ENCODE data around the gene GRAMD2B. TPM values are rescaled to one million over a fixed set of nuclear protein-coding genes. Genes with fewer than 3 reads are reported as not detected.
"Not testable (repeated sequence)": the region's sequence is repeated elsewhere in the genome, so short reads cannot be mapped to it uniquely, and the experiment has no call there.

The GRAMD2B gene
- total RNA-seq, 2 donors from 2014 or later, result 12.7 to 15.7 TPM

- Mint-ChIP-seq H3K27me3 (ENCODE audit: low read depth) (no peaks in the 10 kb centered on the region), H3K9me3 (peaks cover 3 to 6% of the 10 kb centered on the region in 2 donors), H3K4me3 (no peak overlapping the region), H3K27ac (no peak overlapping the region), H3K4me1 (ENCODE audit: low read depth) (no peaks in the 10 kb centered on the region), H3K36me3 (ENCODE audit: insufficient read depth in 2 of 2) (peaks cover 2 to 4% of the 10 kb centered on the region in 2 donors)
- DNase-seq (no peak), ATAC-seq (replicated peaks in 1 of 2) (no peak)
Measured at GRCh38 chr5:126395198-126395597, 28.0 kb upstream of the GRAMD2B start.

GRCh38 chr5:126395605-126396004 is 27.6 kb upstream of the GRAMD2B start:
- ATAC-seq (replicated peaks in 1 of 2), result no peak
- Mint-ChIP-seq H3K27ac (no peak overlapping the region), H3K27me3 (ENCODE audit: low read depth) (no peaks in the 10 kb centered on the region), H3K4me1 (ENCODE audit: low read depth) (no peaks in the 10 kb centered on the region), H3K36me3 (ENCODE audit: insufficient read depth in 2 of 2) (peaks cover 2 to 4% of the 10 kb centered on the region in 2 donors), H3K9me3 (peaks cover 4 to 7% of the 10 kb centered on the region in 2 donors), H3K4me3 (no peak overlapping the region)
- DNase-seq, result no peak

DNA sequence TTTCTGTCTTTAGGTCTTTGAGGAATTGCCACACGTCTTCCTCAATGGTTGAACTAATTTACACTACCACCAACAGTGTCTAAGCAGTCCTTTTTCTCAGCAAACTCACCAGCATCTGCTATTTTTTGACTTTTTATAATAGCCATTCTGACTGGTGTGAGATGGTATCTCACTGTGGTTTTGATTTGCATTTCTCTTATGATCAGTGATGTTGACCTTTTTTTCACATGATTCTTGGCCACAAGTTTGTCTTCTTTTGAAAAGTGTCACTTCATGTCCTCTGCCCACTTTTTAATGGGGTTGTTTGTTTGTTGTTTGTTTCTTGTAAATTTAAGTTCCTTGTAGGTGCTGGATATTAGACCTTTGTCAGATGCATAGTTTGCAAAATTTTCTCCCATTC is 26.5 kb upstream of the GRAMD2B start:
- H3K27ac Mint-ChIP-seq; H3K4me1 Mint-ChIP-seq (ENCODE audit: low read depth); H3K27me3 Mint-ChIP-seq (ENCODE audit: low read depth); ATAC-seq (replicated peaks in 1 of 2); DNase-seq; H3K4me3 Mint-ChIP-seq: not testable (repeated sequence)
- peaks cover 3 to 15% of the 10 kb centered on the region in 2 donors for H3K36me3 Mint-ChIP-seq (ENCODE audit: insufficient read depth in 2 of 2)
- peaks cover 8 to 13% of the 10 kb centered on the region in 2 donors for H3K9me3 Mint-ChIP-seq

DNA sequence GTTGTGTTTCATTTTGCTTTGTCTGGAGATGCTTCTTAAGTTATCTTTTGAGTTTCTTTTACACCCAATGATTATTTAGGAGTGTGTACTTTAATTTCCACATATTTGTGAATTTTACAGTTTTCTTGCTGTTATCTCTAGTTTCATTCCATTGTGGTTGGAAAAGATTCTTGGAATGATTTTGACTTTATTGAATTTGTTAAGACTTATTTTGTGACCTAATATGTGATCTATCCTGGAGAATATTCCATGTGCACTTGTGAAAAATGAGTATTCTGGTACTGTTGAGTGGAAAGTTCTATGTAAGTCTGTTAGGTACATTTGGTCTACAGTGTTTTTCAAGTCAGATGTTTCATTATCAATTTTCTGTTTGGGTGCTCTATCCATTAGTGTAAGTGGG is 24.4 kb upstream of the GRAMD2B start:
- Mint-ChIP-seq H3K27me3 (ENCODE audit: low read depth) (no peaks in the 10 kb centered on the region), H3K4me1 (ENCODE audit: low read depth) (no peaks in the 10 kb centered on the region), H3K9me3 (peaks cover 8 to 13% of the 10 kb centered on the region in 2 donors), H3K36me3 (ENCODE audit: insufficient read depth in 2 of 2) (peaks cover 3 to 15% of the 10 kb centered on the region in 2 donors), H3K27ac (peak overlapping the region; percentile 54), H3K4me3 (no peak overlapping the region)
- ATAC-seq (replicated peaks in 1 of 2) (no peak), DNase-seq (no peak)

DNA sequence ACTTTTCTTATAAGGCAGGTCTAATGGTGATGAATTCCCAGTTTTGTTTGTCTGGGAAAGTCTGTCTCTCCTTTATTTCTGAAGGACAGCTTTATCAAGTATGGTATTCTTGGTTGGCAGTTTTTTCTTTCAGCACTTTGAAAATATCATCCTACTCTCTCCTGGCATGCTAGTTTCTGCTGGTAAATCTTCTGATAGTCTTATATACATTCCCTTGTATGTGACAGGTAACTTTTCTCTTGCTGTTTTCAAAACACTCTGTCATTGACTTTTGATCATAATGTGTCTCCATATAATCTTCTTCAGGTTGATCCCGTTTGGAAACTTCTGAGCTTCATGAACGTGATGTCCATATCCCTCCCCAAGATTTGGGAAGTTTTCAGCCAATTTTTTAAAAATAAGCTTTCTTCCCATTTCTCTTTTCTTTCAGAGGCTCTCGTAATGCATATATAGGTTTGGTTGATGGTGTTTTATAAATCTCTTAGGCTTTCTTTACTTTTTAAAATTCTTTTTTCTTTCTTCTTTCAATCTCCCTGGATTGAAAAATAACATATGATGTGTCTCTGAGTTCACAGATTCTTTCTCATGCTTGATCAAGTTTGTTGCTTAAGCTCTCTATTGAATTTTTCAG is 22.5 kb upstream of the GRAMD2B start:
- Mint-ChIP-seq H3K36me3 (ENCODE audit: insufficient read depth in 2 of 2) (peaks cover 3 to 15% of the 10 kb centered on the region in 2 donors), H3K4me1 (ENCODE audit: low read depth) (no peaks in the 10 kb centered on the region), H3K4me3 (no peak overlapping the region), H3K27me3 (ENCODE audit: low read depth) (no peaks in the 10 kb centered on the region), H3K27ac (no peak overlapping the region), H3K9me3 (peaks cover 8 to 13% of the 10 kb centered on the region in 2 donors)
- DNase-seq, result no peak
- no peak for ATAC-seq (replicated peaks in 1 of 2)

DNA sequence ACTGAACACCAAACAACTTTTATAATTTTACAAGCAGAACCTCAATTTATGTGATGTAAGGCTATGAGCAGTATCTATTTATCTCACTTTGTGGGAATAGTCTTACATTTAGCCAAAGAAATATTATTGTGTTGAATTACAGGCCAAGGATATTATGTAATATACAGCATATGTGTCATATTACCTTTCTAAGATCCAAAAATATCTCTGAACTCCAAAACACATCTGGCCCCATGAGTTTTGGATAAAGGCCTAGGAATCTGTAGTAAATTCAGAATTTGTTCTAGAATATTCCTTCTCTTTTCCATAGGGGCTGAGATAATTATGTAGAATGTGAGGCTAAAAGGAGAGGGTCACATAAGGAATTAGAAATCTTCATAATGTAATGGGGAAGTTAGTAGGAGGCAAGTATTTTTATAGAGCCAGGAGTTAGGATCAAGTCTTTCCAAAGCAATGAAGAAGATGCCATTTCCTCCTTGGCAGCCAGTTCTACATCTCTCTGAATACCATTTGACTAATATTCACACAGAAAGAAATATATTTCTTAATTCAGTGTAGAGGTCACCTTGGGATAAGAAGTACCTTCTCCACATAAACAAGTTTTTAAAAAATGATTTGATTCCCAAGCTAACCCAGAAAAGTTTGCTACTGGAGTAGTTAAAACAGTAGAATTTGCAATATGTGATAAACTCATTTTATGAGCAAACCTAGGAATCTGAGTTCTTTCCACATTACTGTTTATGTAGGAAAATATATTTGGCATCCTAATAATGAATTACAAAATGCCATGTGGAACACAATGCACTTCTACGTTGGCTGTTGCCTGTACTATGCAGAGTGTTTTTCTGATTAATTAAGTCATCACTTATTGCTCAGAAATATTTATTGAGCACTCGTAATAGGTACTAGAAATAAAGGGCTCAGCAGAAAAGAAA is 20.3 kb upstream of the GRAMD2B start:
- peaks cover 8 to 13% of the 10 kb centered on the region in 2 donors for H3K9me3 Mint-ChIP-seq
- H3K27me3 Mint-ChIP-seq (ENCODE audit: low read depth), result no peaks in the 10 kb centered on the region
- no peak overlapping the region for H3K27ac Mint-ChIP-seq
- no peak for ATAC-seq (replicated peaks in 1 of 2)
- H3K4me1 Mint-ChIP-seq (ENCODE audit: low read depth), result no peaks in the 10 kb centered on the region
- peaks cover 3 to 15% of the 10 kb centered on the region in 2 donors for H3K36me3 Mint-ChIP-seq (ENCODE audit: insufficient read depth in 2 of 2)
- H3K4me3 Mint-ChIP-seq, result no peak overlapping the region
- DNase-seq, result no peak

- no peak overlapping the region for H3K27ac Mint-ChIP-seq
- H3K4me3 Mint-ChIP-seq, result no peak overlapping the region
- peaks cover 3 to 15% of the 10 kb centered on the region in 2 donors for H3K36me3 Mint-ChIP-seq (ENCODE audit: insufficient read depth in 2 of 2)
- H3K27me3 Mint-ChIP-seq (ENCODE audit: low read depth), result no peaks in the 10 kb centered on the region
- DNase-seq, result no peak
- peaks cover 8 to 13% of the 10 kb centered on the region in 2 donors for H3K9me3 Mint-ChIP-seq
- no peak for ATAC-seq (replicated peaks in 1 of 2)
- no peaks in the 10 kb centered on the region for H3K4me1 Mint-ChIP-seq (ENCODE audit: low read depth)
Measured at GRCh38 chr5:126403876-126404275, 19.3 kb upstream of the GRAMD2B start.

- no peaks in the 10 kb centered on the region for H3K4me1 Mint-ChIP-seq (ENCODE audit: low read depth)
- H3K27ac Mint-ChIP-seq, result no peak overlapping the region
- DNase-seq (no peak), ATAC-seq (replicated peaks in 1 of 2) (no peak)
- H3K4me3 Mint-ChIP-seq, result no peak overlapping the region
- H3K27me3 Mint-ChIP-seq (ENCODE audit: low read depth), result no peaks in the 10 kb centered on the region
- H3K9me3 Mint-ChIP-seq, result peaks cover 0 to 4% of the 10 kb centered on the region in 2 donors
- H3K36me3 Mint-ChIP-seq (ENCODE audit: insufficient read depth in 2 of 2), result peaks cover 3 to 4% of the 10 kb centered on the region in 2 donors
Measured at GRCh38 chr5:126410623-126411022, 12.6 kb upstream of the GRAMD2B start.

- Mint-ChIP-seq H3K4me3 (no peak overlapping the region), H3K36me3 (ENCODE audit: insufficient read depth in 2 of 2) (peaks cover 3 to 4% of the 10 kb centered on the region in 2 donors), H3K4me1 (ENCODE audit: low read depth) (peaks cover 8% of the 10 kb centered on the region), H3K27me3 (ENCODE audit: low read depth) (no peaks in the 10 kb centered on the region), H3K27ac (no peak overlapping the region), H3K9me3 (peaks cover 0 to 4% of the 10 kb centered on the region in 2 donors)
- no peak for DNase-seq
- no peak for ATAC-seq (replicated peaks in 1 of 2)
Measured at GRCh38 chr5:126413856-126414255, 9.4 kb upstream of the GRAMD2B start.

DNA sequence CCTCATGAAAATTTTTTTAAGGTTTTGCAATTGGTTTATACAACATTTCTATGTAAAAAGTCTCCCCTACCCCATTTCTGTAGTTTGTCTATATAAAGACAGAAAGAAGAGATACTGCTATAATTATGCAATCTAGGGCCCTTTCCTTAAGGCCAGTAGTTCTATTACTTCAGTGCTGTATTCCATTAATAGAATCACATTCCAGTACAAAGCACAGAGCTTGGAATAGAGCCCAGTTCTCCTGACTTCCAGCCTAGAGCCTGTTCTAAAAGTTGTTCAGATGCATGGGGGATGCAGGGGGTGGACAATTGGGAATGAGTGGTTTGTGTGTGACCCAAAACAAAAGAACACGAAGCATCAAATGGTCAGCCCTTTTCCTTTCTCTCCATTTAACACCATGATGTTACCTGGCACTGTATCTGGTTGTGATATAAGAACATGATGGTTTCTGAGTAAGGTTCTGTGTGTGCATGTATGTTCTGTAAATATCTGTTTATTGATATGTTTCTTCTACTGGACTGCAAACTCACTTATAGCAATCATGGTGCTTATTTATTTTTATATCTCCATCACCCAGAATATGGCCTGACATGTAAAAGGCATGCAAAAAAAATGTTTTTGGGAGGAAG is 8.2 kb upstream of the GRAMD2B start:
- no peak overlapping the region for H3K4me3 Mint-ChIP-seq
- ATAC-seq (replicated peaks in 1 of 2) (no peak), DNase-seq (no peak)
- H3K27ac Mint-ChIP-seq, result no peak overlapping the region
- H3K27me3 Mint-ChIP-seq (ENCODE audit: low read depth), result no peaks in the 10 kb centered on the region
- H3K36me3 Mint-ChIP-seq (ENCODE audit: insufficient read depth in 2 of 2), result peaks cover 2 to 4% of the 10 kb centered on the region in 2 donors
- peaks cover 12% of the 10 kb centered on the region for H3K4me1 Mint-ChIP-seq (ENCODE audit: low read depth)
- H3K9me3 Mint-ChIP-seq, result peaks cover 0 to 6% of the 10 kb centered on the region in 2 donors

DNA sequence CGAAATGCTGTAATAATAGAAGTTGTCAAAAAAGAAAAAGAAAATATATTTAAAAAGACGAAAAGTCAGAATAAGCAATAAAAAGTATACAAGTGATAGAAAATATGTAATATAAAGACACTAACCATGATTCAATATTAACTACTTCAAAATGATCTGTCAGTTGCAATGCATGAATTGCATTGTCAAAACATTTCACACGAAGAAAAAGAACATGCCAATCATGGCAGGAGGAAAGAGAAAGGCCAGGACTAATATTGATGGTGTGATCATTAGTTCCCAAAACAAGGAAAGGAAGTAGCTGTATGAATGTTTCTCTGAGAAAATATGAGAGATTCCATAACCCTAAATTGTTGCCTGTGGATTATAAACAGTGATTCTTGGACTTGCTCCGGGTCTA is 7.4 kb upstream of the GRAMD2B start:
- Mint-ChIP-seq H3K36me3 (ENCODE audit: insufficient read depth in 2 of 2) (no peaks in the 10 kb centered on the region), H3K9me3 (peaks cover 0 to 6% of the 10 kb centered on the region in 2 donors), H3K4me3 (no peak overlapping the region), H3K4me1 (ENCODE audit: low read depth) (peaks cover 12% of the 10 kb centered on the region), H3K27me3 (ENCODE audit: low read depth) (no peaks in the 10 kb centered on the region), H3K27ac (no peak overlapping the region)
- DNase-seq, result no peak
- no peak for ATAC-seq (replicated peaks in 1 of 2)

GRCh38 chr5:126416266-126416925 is 6.8 kb upstream of the GRAMD2B start:
- Mint-ChIP-seq H3K27me3 (ENCODE audit: low read depth) (no peaks in the 10 kb centered on the region), H3K27ac (no peak overlapping the region), H3K36me3 (ENCODE audit: insufficient read depth in 2 of 2) (no peaks in the 10 kb centered on the region), H3K9me3 (peaks cover 0 to 6% of the 10 kb centered on the region in 2 donors), H3K4me3 (no peak overlapping the region), H3K4me1 (ENCODE audit: low read depth) (peaks cover 12% of the 10 kb centered on the region)
- DNase-seq (no peak), ATAC-seq (replicated peaks in 1 of 2) (no peak)

Data from activated T-cell treated with anti-CD3 and anti-CD28 coated beads, Interleukin-2, amount 50 U/mL, for 72 hours (primary cell).